ENCODE data around the gene MCF2L.

The MCF2L gene

GRCh38 chr13:113084943-113085540 lies 116.0 kb downstream of the MCF2L start:
- no peak for DNase-seq (ENCODE audit: low spot score)
- in situ Hi-C loops (cut with MboI; ENCODE audit: low sequenced_read_pairs, unreplicated experiment) = no loop called here
- TF ChIP-seq, protein P1, sequence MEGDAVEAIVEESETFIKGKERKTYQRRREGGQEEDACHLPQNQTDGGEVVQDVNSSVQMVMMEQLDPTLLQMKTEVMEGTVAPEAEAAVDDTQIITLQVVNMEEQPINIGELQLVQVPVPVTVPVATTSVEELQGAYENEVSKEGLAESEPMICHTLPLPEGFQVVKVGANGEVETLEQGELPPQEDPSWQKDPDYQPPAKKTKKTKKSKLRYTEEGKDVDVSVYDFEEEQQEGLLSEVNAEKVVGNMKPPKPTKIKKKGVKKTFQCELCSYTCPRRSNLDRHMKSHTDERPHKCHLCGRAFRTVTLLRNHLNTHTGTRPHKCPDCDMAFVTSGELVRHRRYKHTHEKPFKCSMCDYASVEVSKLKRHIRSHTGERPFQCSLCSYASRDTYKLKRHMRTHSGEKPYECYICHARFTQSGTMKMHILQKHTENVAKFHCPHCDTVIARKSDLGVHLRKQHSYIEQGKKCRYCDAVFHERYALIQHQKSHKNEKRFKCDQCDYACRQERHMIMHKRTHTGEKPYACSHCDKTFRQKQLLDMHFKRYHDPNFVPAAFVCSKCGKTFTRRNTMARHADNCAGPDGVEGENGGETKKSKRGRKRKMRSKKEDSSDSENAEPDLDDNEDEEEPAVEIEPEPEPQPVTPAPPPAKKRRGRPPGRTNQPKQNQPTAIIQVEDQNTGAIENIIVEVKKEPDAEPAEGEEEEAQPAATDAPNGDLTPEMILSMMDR (IDR thresholded peaks at IDR 0.05; ENCODE audit: borderline replicate concordance, control extremely low read depth, extremely low read depth, insufficient read depth, missing control alignments) = no peak

GRCh38 chr13:113086031-113086750 lies 117.2 kb downstream of the MCF2L start:
- TF ChIP-seq, protein P1 (IDR thresholded peaks at IDR 0.05; ENCODE audit: borderline replicate concordance, control extremely low read depth, extremely low read depth, insufficient read depth, missing control alignments) = no peak
- DNase-seq (ENCODE audit: low spot score) = no peak
- in situ Hi-C loops (cut with MboI; ENCODE audit: low sequenced_read_pairs, unreplicated experiment) = no loop called here

DNA sequence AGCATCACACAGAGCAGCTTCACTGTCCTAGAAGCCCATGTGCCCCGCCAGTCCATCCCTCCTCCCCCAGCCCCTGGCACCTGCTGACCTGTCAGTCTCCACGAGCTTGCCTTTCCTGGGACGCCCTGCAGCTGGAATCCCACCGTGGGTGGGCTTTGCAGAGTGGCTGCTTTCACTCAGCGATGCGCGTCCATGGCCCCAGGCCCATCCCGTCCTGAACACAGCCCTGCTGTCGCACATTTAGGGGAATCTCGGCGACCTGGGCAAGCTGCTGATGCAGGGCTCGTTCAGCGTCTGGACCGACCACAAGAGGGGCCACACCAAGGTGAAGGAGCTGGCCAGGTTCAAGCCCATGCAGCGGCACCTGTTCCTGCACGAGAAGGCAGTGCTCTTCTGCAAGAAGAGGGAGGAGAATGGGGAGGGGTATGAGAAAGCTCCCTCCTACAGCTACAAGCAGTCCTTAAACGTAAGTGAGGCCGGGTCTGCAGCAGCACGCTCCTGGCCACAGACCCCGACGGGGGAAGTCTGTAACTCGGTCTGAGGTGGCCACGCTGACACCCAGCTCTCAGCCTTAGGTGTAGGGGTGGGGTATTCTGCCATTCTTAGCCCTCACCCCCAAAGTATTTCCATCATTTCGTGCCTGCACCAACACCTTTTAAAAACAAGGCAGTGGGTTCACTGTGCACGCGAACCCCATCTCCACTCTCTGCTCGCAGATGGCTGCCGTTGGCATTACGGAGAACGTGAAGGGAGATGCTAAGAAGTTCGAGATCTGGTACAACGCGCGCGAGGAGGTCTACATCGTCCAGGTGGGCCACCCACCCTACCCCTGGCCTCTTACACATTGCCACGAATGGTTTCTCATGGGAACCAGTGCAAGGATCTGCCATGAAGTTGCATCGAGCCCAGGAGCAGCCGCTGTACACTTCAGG lies 118.2 kb downstream of the MCF2L start:
- TF ChIP-seq, protein P1 (IDR thresholded peaks at IDR 0.05; ENCODE audit: borderline replicate concordance, control extremely low read depth, extremely low read depth, insufficient read depth, missing control alignments) = no peak
- no peak for DNase-seq (ENCODE audit: low spot score)
- in situ Hi-C loops (cut with MboI; ENCODE audit: low sequenced_read_pairs, unreplicated experiment) = no loop called here

- TF ChIP-seq, protein P1 (IDR thresholded peaks at IDR 0.05; ENCODE audit: borderline replicate concordance, control extremely low read depth, extremely low read depth, insufficient read depth, missing control alignments) = no peak
- in situ Hi-C loops (cut with MboI; ENCODE audit: low sequenced_read_pairs, unreplicated experiment) = no loop called here
- DNase-seq (ENCODE audit: low spot score) = no peak
Observed at GRCh38 chr13:113087923-113088690, 119.1 kb downstream of the MCF2L start.

DNA sequence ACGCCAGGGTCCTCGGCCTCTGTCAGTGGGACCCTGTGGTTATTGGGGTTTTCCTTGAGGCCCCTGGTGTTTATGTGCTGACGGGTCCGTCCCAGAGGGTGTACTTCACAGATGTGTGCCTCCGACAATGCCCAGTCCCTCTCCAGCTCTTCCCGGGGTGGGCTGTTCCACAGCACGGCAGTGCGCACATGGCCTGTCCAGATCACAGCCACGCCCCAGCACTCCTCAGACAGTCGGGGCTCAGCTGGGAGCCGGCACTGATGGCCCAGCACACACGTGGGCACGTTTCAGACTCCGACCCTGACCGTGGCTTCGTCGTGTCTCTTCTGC lies 119.6 kb downstream of the MCF2L start:
- TF ChIP-seq, protein P1 (IDR thresholded peaks at IDR 0.05; ENCODE audit: borderline replicate concordance, control extremely low read depth, extremely low read depth, insufficient read depth, missing control alignments) = no peak
- in situ Hi-C loops (cut with MboI; ENCODE audit: low sequenced_read_pairs, unreplicated experiment) = no loop called here
- no peak for DNase-seq (ENCODE audit: low spot score)
